Liver (tissue), 3 donors: Measurements from ENCODE around the gene PLA2G10.

Experiments
- FOXA1 ChIP-seq: IDR thresholded peaks from 2 replicates; pipeline ENCODE4 v1.6.1; 2016; ENCODE audit warnings: antibody characterized with exemption
- RAD21 ChIP-seq, 2 donors: IDR thresholded peaks; 2 replicates each; pipeline ENCODE4 v1.6.1; 2016; ENCODE audit warnings: antibody characterized with exemption in 2 of 2, mild to moderate bottlenecking in 2 of 2
- SP1 ChIP-seq: IDR thresholded peaks from 2 replicates; pipeline ENCODE4 v1.6.1; 2018; ENCODE audit warnings: antibody characterized with exemption, mild to moderate bottlenecking
- YY1 ChIP-seq: IDR thresholded peaks from 2 replicates; pipeline ENCODE4 v1.6.1; 2016; ENCODE audit warnings: antibody characterized with exemption, mild to moderate bottlenecking
- TF ChIP-seq, protein P1 (sequence below): fragments of 150-350 bp; IDR thresholded peaks from 2 replicates; pipeline ENCODE4 v1.5.1; 2017; ENCODE audit warnings: improper control_type of control experiment, low read depth, low read length; ENCODE audit not compliant: missing input control
- TF ChIP-seq, protein P2 (sequence below): IDR thresholded peaks from 2 replicates; pipeline ENCODE4 v1.6.1; 2016; ENCODE audit warnings: antibody characterized with exemption
- TF ChIP-seq, protein P3 (sequence below): IDR thresholded peaks from 2 replicates; pipeline ENCODE4 v1.6.1; 2016; ENCODE audit warnings: antibody characterized with exemption, mild to moderate bottlenecking
- TF ChIP-seq, protein P4 (sequence below): IDR thresholded peaks from 2 replicates; pipeline ENCODE4 v1.6.1; 2016; ENCODE audit warnings: antibody characterized with exemption
- donor health status: healthy.
- donor health status: healthy.

DNA sequence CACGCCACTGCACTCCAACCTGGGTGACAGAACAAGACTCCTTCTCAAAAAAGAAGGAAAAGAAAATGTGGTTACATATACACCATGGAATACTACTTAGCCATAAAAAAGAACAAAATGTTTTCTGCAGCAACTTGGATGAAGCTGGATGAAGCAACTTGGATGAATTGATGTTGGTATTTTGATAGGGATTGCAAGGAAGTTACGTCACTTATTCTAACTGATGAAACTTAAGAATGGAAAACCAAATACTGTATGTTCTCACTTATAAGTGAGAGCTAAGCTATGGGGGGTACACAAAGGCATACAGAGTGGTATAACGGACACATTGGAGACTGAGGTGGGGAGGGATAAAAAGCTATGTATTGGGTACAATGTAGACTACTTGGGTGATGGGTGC lies 17.5 kb downstream of the PLA2G10 start:
- TF ChIP-seq RAD21 (IDR thresholded peaks at IDR 0.05): no peak
- no peak for TF ChIP-seq SP1
- TF ChIP-seq, protein P1, sequence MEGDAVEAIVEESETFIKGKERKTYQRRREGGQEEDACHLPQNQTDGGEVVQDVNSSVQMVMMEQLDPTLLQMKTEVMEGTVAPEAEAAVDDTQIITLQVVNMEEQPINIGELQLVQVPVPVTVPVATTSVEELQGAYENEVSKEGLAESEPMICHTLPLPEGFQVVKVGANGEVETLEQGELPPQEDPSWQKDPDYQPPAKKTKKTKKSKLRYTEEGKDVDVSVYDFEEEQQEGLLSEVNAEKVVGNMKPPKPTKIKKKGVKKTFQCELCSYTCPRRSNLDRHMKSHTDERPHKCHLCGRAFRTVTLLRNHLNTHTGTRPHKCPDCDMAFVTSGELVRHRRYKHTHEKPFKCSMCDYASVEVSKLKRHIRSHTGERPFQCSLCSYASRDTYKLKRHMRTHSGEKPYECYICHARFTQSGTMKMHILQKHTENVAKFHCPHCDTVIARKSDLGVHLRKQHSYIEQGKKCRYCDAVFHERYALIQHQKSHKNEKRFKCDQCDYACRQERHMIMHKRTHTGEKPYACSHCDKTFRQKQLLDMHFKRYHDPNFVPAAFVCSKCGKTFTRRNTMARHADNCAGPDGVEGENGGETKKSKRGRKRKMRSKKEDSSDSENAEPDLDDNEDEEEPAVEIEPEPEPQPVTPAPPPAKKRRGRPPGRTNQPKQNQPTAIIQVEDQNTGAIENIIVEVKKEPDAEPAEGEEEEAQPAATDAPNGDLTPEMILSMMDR: no peak
- TF ChIP-seq, protein P2, sequence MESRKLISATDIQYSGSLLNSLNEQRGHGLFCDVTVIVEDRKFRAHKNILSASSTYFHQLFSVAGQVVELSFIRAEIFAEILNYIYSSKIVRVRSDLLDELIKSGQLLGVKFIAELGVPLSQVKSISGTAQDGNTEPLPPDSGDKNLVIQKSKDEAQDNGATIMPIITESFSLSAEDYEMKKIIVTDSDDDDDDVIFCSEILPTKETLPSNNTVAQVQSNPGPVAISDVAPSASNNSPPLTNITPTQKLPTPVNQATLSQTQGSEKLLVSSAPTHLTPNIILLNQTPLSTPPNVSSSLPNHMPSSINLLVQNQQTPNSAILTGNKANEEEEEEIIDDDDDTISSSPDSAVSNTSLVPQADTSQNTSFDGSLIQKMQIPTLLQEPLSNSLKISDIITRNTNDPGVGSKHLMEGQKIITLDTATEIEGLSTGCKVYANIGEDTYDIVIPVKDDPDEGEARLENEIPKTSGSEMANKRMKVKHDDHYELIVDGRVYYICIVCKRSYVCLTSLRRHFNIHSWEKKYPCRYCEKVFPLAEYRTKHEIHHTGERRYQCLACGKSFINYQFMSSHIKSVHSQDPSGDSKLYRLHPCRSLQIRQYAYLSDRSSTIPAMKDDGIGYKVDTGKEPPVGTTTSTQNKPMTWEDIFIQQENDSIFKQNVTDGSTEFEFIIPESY: no peak
- TF ChIP-seq, protein P3, sequence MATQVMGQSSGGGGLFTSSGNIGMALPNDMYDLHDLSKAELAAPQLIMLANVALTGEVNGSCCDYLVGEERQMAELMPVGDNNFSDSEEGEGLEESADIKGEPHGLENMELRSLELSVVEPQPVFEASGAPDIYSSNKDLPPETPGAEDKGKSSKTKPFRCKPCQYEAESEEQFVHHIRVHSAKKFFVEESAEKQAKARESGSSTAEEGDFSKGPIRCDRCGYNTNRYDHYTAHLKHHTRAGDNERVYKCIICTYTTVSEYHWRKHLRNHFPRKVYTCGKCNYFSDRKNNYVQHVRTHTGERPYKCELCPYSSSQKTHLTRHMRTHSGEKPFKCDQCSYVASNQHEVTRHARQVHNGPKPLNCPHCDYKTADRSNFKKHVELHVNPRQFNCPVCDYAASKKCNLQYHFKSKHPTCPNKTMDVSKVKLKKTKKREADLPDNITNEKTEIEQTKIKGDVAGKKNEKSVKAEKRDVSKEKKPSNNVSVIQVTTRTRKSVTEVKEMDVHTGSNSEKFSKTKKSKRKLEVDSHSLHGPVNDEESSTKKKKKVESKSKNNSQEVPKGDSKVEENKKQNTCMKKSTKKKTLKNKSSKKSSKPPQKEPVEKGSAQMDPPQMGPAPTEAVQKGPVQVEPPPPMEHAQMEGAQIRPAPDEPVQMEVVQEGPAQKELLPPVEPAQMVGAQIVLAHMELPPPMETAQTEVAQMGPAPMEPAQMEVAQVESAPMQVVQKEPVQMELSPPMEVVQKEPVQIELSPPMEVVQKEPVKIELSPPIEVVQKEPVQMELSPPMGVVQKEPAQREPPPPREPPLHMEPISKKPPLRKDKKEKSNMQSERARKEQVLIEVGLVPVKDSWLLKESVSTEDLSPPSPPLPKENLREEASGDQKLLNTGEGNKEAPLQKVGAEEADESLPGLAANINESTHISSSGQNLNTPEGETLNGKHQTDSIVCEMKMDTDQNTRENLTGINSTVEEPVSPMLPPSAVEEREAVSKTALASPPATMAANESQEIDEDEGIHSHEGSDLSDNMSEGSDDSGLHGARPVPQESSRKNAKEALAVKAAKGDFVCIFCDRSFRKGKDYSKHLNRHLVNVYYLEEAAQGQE: no peak
- TF ChIP-seq YY1: no peak
- TF ChIP-seq, protein P4, sequence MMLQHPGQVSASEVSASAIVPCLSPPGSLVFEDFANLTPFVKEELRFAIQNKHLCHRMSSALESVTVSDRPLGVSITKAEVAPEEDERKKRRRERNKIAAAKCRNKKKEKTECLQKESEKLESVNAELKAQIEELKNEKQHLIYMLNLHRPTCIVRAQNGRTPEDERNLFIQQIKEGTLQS: no peak
- no peak for TF ChIP-seq FOXA1
